ENCODE data around the gene OBP2A.

Gene OBP2A

DNA sequence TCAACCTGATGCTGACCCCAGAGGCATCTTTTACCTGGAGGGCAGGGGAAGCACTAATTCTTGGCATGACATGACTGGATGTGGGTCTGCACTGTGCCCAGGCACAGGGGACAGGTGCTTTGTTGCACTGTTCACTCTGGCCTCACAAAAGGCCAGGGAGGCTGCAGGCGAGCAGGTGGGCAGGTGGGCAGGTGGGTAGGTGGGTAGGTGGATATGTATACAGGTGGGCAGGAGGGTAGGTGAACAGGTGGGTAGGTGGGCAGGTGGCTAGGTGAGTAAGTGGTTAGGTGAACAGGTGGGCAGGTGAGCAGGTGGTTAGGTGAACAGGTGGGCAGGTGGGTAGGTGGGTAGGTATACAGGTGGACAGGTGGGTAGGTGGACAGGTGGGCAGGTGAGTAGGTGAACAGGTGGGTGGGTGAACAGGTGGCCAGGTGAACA, 17.1 kb downstream of the OBP2A start:
- Histone ChIP-seq H3K4me3 (no peak overlapping the region), H3K27ac (no peak overlapping the region)
- TF ChIP-seq, protein P1, sequence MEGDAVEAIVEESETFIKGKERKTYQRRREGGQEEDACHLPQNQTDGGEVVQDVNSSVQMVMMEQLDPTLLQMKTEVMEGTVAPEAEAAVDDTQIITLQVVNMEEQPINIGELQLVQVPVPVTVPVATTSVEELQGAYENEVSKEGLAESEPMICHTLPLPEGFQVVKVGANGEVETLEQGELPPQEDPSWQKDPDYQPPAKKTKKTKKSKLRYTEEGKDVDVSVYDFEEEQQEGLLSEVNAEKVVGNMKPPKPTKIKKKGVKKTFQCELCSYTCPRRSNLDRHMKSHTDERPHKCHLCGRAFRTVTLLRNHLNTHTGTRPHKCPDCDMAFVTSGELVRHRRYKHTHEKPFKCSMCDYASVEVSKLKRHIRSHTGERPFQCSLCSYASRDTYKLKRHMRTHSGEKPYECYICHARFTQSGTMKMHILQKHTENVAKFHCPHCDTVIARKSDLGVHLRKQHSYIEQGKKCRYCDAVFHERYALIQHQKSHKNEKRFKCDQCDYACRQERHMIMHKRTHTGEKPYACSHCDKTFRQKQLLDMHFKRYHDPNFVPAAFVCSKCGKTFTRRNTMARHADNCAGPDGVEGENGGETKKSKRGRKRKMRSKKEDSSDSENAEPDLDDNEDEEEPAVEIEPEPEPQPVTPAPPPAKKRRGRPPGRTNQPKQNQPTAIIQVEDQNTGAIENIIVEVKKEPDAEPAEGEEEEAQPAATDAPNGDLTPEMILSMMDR (IDR thresholded peaks at IDR 0.05), result no peak
- DNase-seq (ENCODE audit: low spot score), result no peak

DNA sequence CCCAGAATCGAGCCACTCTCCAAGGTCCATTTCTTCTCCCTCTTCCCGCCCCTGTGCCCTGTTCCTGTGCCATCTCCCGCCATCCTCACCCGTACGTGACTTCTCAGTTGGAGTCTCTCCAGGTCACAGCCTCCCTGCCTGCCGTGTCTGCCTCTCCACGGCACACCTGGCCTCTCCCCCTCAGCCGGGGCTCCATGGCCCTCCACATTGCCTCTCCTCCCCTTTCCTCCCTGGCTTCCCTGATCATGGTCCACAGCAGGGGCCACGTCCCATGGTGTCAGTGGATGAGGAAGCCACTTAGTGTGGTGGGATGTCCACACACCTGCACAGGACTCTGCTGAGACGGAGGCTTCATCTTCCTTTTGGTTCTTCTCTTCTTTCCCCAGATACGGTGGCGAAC, 17.9 kb downstream of the OBP2A start:
- TF ChIP-seq, protein P1 (IDR thresholded peaks at IDR 0.05), result no peak
- no peak for DNase-seq (ENCODE audit: low spot score)

DNA sequence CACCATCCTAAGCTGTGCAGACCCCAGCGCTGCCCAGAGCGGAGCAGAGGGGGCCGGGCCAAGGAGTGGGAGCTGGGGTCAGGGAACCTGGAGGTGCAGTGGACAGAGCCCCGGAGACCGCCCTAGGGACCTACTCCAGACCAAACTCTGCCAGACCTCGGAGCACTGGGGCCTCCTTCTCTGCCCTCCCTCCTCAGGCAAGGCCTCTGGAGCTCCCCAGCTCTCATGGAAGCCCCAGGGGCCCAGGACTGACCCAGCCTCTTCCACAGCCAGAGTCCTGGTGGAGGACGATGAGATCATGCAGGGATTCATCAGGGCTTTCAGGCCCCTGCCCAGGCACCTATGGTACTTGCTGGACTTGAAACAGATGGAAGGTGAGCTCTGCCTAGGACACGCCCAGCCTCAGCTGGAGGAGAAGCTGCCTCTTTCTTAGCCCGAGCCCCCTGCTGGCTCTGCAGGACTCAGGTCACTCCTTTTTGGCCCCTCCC, 19.3 kb downstream of the OBP2A start:
- no peak overlapping the region for H3K27ac ChIP-seq
- TF ChIP-seq, protein P1 (IDR thresholded peaks at IDR 0.05), result no peak
- no peak overlapping the region for H3K4me3 ChIP-seq
- no peak for DNase-seq (ENCODE audit: low spot score)

More for the DNA sequence above, 17.9 kb downstream of the OBP2A start:
- Histone ChIP-seq H3K27ac (no peak overlapping the region), H3K4me3 (no peak overlapping the region)

DNA sequence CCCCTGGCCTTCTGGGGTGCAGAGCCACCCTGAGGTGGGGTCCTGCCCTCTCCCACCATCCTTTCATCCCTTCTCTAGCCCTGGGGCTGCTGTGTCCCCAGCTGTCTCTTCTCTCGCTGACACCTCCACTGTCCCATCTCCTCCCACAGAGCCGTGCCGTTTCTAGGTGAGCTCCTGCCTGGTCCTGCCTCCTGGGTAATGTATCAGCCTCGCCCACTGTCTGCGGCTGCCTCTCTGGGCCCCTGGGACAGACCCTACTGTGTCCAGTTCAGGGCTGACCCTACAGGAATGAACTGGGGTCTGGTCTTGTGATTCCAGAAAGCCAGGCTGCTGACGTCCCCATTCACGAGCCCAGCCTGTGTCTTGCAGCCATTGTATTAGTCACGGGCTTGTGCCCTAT, 19.7 kb downstream of the OBP2A start:
- no peak overlapping the region for H3K27ac ChIP-seq
- no peak overlapping the region for H3K4me3 ChIP-seq
- TF ChIP-seq, protein P1 (IDR thresholded peaks at IDR 0.05), result no peak
- DNase-seq (ENCODE audit: low spot score), result peak; percentile 62

DNA sequence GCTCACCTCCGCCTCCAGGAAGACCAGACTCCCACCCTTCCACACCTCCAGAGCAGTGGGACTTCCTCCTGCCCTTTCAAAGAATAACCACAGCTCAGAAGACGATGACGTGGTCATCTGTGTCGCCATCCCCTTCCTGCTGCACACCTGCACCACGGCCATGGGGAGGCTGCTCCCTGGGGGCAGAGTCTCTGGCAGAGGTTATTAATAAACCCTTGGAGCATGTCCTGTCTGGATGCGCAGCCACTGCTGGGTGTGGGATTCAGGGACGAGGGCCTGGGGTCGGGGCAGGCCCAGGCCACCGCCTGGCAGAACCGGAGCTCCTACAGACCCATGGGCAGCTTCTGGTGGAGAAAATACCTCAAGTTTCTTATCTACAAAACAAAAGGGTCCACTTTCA, 20.6 kb downstream of the OBP2A start:
- H3K4me3 ChIP-seq, result no peak overlapping the region
- peak; percentile 65 for DNase-seq (ENCODE audit: low spot score)
- TF ChIP-seq, protein P1 (IDR thresholded peaks at IDR 0.05), result no peak
- no peak overlapping the region for H3K27ac ChIP-seq

DNA sequence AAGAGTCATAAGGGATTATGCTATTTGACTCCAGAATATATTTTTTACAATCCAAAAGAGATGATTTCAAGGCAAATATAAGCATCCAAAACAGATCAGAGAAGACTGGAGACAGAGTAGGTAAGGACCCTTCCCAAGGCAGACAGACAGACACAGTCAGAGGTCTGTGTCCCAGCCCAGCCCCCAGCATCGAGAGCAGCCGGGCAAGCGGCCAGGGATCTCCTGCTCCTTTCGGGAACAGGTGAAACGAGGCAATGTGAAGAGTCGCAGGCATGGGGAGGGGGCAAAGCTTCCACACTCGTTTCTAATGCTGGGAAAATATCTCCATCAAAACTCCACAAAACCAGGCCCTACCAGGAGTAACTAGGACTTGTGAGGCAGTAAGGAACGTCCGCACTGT, 21.4 kb downstream of the OBP2A start:
- Histone ChIP-seq H3K4me3 (no peak overlapping the region), H3K27ac (no peak overlapping the region)
- DNase-seq (ENCODE audit: low spot score), result no peak
- TF ChIP-seq, protein P1 (IDR thresholded peaks at IDR 0.05), result no peak

DNA sequence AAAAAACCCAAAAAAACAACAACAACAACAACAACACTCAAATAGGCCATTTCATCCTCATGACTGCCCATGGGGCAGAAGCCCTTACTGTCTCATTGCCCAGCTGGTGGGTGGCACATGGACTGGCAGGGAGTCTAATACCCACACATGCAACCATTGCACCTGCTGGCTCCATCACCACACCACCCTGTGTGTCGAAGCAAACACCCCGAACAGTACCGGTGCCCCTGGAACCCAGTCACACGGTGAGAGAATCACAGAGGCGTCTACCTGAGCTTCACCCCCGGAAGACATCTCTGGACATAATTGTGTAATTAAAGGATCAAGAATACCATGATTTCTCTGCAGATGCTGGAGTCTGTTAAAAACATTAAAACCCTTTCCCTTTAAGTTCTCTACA, 22.1 kb downstream of the OBP2A start:
- Histone ChIP-seq H3K27ac (no peak overlapping the region), H3K4me3 (no peak overlapping the region)
- TF ChIP-seq, protein P1 (IDR thresholded peaks at IDR 0.05), result no peak
- no peak for DNase-seq (ENCODE audit: low spot score)

All from coronary artery (tissue), 2 donors.